Pancreas (tissue), 10 donors: Measurements from ENCODE around the gene PRKAB2. TPM values are rescaled to one million over a fixed set of nuclear protein-coding genes. Genes with fewer than 3 reads are reported as not detected.

Experiments
- ATAC-seq, 4 donors: fragments of 200-7000 bp; cut with Tn5 transposase; one replicate each; pipeline versions ENCODE4 v1.8.0 to v1.9.1; 2020; ENCODE audit warnings: mild to moderate bottlenecking in 4 of 4, moderate library complexity in 4 of 4
- DNase-seq, 6 donors: peaks; one replicate each; pipeline ENCODE4 v3.0.0-alpha.2; 2020
- FAIRE-seq: peaks from 2 replicates; lab custom pipeline; 2012; peaks lifted over from hg19 to GRCh38; lab: Jason Lieb, UNC
- H3K27ac ChIP-seq, 4 donors: fragments of 200-600 bp; sonication (generic); 1 replicate in 3 of 4; 2 replicates in 1 of 4; pipeline versions ENCODE4 v1.5.0 to v1.8.0; 2020
- H3K27me3 ChIP-seq, 4 donors: fragments of 200-600 bp; one replicate each; pipeline ENCODE4 v1.8.0; 2021
- H3K36me3 ChIP-seq, 3 donors: fragments of 200-600 bp; sonication (generic) in 1 of 3; one replicate each; pipeline versions ENCODE4 v1.5.0 to v1.8.0; 2020 to 2021
- H3K4me1 ChIP-seq, 3 donors: fragments of 200-600 bp; one replicate each; pipeline ENCODE4 v1.8.0; 2021
- H3K4me3 ChIP-seq, 4 donors: fragments of 200-600 bp; sonication (generic) in 2 of 4; one replicate each; pipeline versions ENCODE4 v1.5.0 to v1.8.0; 2020 to 2021
- H3K9me3 ChIP-seq, 4 donors: fragments of 200-600 bp; one replicate each; pipeline ENCODE4 v1.8.0; 2021
- CTCF ChIP-seq, 4 donors: fragments of 200-600 bp; sonication (generic) in 3 of 4; IDR thresholded peaks; one replicate each; pipeline versions ENCODE4 v1.5.0 to v1.8.0; 2021; ENCODE audit warnings: antibody characterized with exemption in 4 of 4
- WGBS, 2 donors: extraction: QIAGEN DNeasy Blood & Tissue Kit; methylation state at CpG; one replicate each; pipeline ENCODE4 v1.1.7; 2013; 5-methylcytosine and 5-hydroxymethylcytosine counted together
- intact Hi-C, 3 donors: fragments of 100-400 bp; cut with DNase I; formaldehyde crosslinking; loops; one replicate each; pipeline versions ENCODE4 v1.11.1 to v1.14.2; 2022
- polyA plus RNA-seq, 2 donors: library from polyadenylated mRNA; stranded (reverse); fragments of 200-250 nt; gene quantifications; one replicate each; pipeline ENCODE4 v1.2.3, GENCODE V29; 2013
- total RNA-seq, 6 donors: library from RNA; stranded (reverse); fragmentation: NEBNext Ultra II Directional in 4 of 6; extraction: Animal tissue kit (Norgen Biotek cat#: 25700) in 4 of 6; gene quantifications; one replicate each; pipeline versions ENCODE4 v1.2.1 to v1.2.4, GENCODE V29; 2021 to 2023
- donor health status: healthy with polysubstance abuse.
- donor health status: DM: no; HTN: no; CAD: no; lungs with moderate emphysema.
- donor health status: DM: no; HTN: no; CAD: no.
- donor health status: control.
- donor health status: control.
- donor health status: Bipolar disorder and iron deficiency.
- donor health status: DM: yes; HTN: yes; CAD: no.
- donor health status: DM: no; HTN: no; CAD: no.
- donor health status: DM: no; HTN: no; CAD: no.
- donor health status: DM: yes; HTN: yes; CAD: no.

PRKAB2 gene
- total and polyA plus RNA-seq, 8 donors, result 6.3 to 15.1 (median 11.7) TPM

DNA sequence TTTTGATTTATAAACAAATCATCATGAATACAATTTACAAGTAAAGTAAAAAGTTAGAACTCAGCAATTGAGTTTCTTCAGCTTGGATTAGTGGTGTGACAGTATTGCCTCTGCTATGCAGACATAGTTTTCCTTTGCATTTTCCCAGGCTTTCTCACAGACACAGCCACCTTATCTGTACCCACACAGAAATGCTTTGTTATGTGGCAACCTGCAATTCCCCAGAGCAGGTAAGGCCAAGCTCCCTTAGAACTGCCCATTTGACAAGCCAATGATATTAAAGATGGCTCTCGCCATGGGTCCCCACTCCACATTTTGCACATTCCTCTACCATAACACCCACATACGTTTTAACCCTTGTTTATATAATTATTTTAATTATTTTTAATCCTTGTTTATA is 38.7 kb upstream of the PRKAB2 start:
- 32 to 40% methylated on average over 2 of the region's 2 CpGs for WGBS, 2 donors
- Histone ChIP-seq H3K27me3 (no peaks in the 10 kb centered on the region), H3K4me3 (no peak overlapping the region), H3K4me1 (peaks cover 32 to 55% (median 45%) of the 10 kb centered on the region in 3 donors), H3K9me3 (no peaks in the 10 kb centered on the region), H3K27ac (peak overlapping the region in 2 of 4 donors; percentile 20), H3K36me3 (no peaks in the 10 kb centered on the region)
- ATAC-seq (peak in 2 of 4 donors; percentile 60 to 64), FAIRE-seq (no peak), DNase-seq (no peak)
- intact Hi-C loops, result no loop called here
- TF ChIP-seq CTCF (IDR thresholded peaks at IDR 0.05), result no peak

DNA sequence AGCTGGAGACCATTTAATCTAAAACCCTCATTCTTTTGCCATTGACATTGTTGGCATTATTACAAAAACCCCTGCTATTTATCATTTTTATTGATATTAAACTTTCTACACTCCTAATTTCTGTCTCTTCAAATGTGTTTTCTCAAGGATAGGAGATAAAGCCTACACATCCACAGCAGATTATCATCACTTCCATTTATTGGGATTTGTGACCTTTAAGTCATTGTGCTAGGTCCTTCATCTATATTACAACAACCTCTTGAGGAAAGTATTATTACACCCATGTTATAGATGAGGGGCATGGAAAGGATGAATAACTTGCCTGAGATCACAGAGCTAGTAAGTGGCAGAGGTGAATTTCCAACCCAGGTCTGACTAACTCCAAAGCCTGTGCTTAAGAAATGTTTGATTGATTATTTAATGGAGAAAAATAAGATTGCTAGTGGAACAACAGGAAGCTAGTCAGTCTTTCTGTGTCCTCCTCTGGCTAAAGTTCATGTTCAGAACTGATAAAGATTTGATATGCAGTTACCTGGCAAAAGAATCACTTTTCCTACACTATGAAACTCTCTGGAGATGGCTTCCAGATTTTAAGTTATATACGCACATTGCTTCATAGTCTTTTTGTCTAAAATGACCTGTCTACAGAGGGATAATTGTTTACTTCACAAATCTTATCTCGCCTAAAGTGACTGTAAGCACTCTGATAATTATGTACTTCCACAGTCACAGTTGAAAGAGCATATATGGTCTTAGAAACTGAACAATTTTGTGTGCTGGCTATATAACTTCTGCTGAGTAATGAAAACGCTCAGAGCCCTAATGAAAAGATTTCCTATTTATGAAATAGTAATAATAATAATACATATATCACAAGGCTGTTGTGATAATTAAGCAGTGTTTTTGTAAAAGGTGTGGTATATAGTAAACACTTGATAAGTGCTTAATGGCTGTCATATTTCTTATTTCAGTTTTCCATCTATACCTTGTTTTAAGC is 37.9 kb upstream of the PRKAB2 start:
- peak overlapping the region in 2 of 4 donors; percentile 20 for H3K27ac ChIP-seq
- H3K4me3 ChIP-seq, result no peak overlapping the region
- no peaks in the 10 kb centered on the region for H3K36me3 ChIP-seq
- WGBS, 2 donors, result 32 to 41% methylated on average over 3 of the region's 3 CpGs
- H3K27me3 ChIP-seq, result no peaks in the 10 kb centered on the region
- no peaks in the 10 kb centered on the region for H3K9me3 ChIP-seq
- TF ChIP-seq CTCF (IDR thresholded peaks at IDR 0.05), result no peak
- ATAC-seq, result peak in 3 of 4 donors; percentile 28 to 60 (median 51)
- peaks cover 25 to 46% (median 36%) of the 10 kb centered on the region in 3 donors for H3K4me1 ChIP-seq
- DNase-seq, result no peak
- intact Hi-C loops, result no loop called here
- FAIRE-seq, result no peak

GRCh38 chr1:147208619-147209018 is 36.3 kb upstream of the PRKAB2 start:
- WGBS, 2 donors, result 47 to 51% methylated on average over 7 of the region's 7 CpGs
- FAIRE-seq (no peak), ATAC-seq (peak; percentile 43 to 79 (median 66)), DNase-seq (no peak)
- Histone ChIP-seq H3K9me3 (no peaks in the 10 kb centered on the region), H3K36me3 (peaks cover 0 to 4% (median 0%) of the 10 kb centered on the region in 3 donors), H3K4me1 (peaks cover 25 to 37% (median 25%) of the 10 kb centered on the region in 3 donors), H3K27me3 (no peaks in the 10 kb centered on the region), H3K27ac (peak overlapping the region in 1 of 4 donors; percentile 4), H3K4me3 (no peak overlapping the region)
- intact Hi-C loops, result no loop called here
- TF ChIP-seq CTCF (IDR thresholded peaks at IDR 0.05), result no peak

GRCh38 chr1:147207192-147207591 is 34.9 kb upstream of the PRKAB2 start:
- intact Hi-C loops, result no loop called here
- H3K9me3 ChIP-seq, result no peaks in the 10 kb centered on the region
- peaks cover 21 to 32% (median 25%) of the 10 kb centered on the region in 3 donors for H3K4me1 ChIP-seq
- no peak overlapping the region for H3K27ac ChIP-seq
- 89 to 91% methylated on average over 1 of the region's 1 CpG for WGBS, 2 donors
- H3K36me3 ChIP-seq, result peaks cover 0 to 4% (median 0%) of the 10 kb centered on the region in 3 donors
- FAIRE-seq, result no peak
- no peak overlapping the region for H3K4me3 ChIP-seq
- TF ChIP-seq CTCF (IDR thresholded peaks at IDR 0.05), result no peak
- no peaks in the 10 kb centered on the region for H3K27me3 ChIP-seq
- DNase-seq, result no peak
- ATAC-seq, result no peak
